GF-D8 (cell line): ENCODE data around the gene ZSWIM6.

Experiments
- DNase-seq: peaks from one replicate; lab custom pipeline; 2025; lab: John Stamatoyannopoulos, UW

ZSWIM6 gene

DNA sequence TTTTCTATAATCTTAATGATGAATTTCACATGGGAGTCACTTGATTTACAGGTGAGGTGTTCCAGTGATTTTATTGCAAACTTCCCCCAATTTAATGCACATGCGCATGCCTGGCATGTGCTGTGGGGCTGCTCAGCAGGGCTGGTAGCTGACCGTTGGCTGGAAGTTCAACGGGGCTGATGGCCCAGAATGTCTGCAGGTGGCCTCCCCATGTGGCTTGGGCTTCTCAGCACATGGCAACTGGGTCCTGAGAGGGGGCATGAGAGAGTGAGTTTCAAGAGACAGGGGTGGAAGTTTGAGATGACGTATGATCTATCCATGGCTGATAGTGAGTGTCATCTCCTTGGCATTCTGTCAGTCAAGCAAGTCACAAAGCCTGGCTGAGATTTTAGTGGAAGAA is 259.8 kb downstream of the ZSWIM6 start:
- no peak for DNase-seq

GRCh38 chr5:61595426-61595825 is 263.4 kb downstream of the ZSWIM6 start:
- DNase-seq: no peak
